SU-DHL-6 (cell line): Measurements from ENCODE around the gene ODAPH.

Experiments used
- H2AFZ ChIP-seq: fragments of 200-600 bp; sonication (generic); 2 replicates; pipeline ENCODE4 v1.6.1; 2014; ENCODE audit warnings: low read depth, mild to moderate bottlenecking, moderate library complexity, mixed read lengths, antibody characterized with exemption, low read length; ENCODE audit not compliant: severe bottlenecking
- H3F3A ChIP-seq: fragments of 200-600 bp; shearing (Covaris generic); 2 replicates; pipeline ENCODE4 v1.6.0; 2016; ENCODE audit warnings: antibody characterized with exemption, mild to moderate bottlenecking; ENCODE audit not compliant: insufficient read depth
- H3K27ac ChIP-seq: fragments of 200-600 bp; sonication (generic); 2 replicates; pipeline ENCODE4 v1.5.1; 2016; ENCODE audit warnings: low read depth, mild to moderate bottlenecking, low read length, moderate library complexity, mixed read lengths
- H3K27me3 ChIP-seq: fragments of 200-600 bp; sonication (generic), shearing (Covaris generic); 2 replicates; pipeline ENCODE4 v1.6.0; 2014; ENCODE audit warnings: mild to moderate bottlenecking, low read length
- H3K36me3 ChIP-seq: fragments of 200-600 bp; sonication (generic); 2 replicates; pipeline ENCODE4 v1.6.1; 2014; ENCODE audit warnings: mild to moderate bottlenecking, low read length, mixed read lengths
- H3K4me2 ChIP-seq: fragments of 300-600, 200-600 bp; shearing (Covaris generic), sonication (generic); 2 replicates; pipeline ENCODE4 v1.6.0; 2014; ENCODE audit warnings: low read length, low read depth, mild to moderate bottlenecking; ENCODE audit not compliant: poor library complexity, severe bottlenecking
- H3K4me3 ChIP-seq: fragments of 200-600 bp; sonication (generic); 2 replicates; pipeline ENCODE4 v1.5.1; 2014; ENCODE audit warnings: antibody characterized with exemption, low read length, mild to moderate bottlenecking, mixed read lengths; ENCODE audit not compliant: insufficient read depth, poor library complexity, severe bottlenecking
- H3K79me2 ChIP-seq: fragments of 200-600 bp; sonication (generic); 2 replicates; pipeline ENCODE4 v1.6.1; 2014; ENCODE audit warnings: mild to moderate bottlenecking, low read length, moderate library complexity; ENCODE audit not compliant: insufficient read depth
- H3K9ac ChIP-seq: fragments of 200-600 bp; sonication (generic); 2 replicates; pipeline ENCODE4 v1.7.0; 2014; ENCODE audit warnings: mild to moderate bottlenecking, low read length
- H3K9me2 ChIP-seq: fragments of 200-600 bp; sonication (generic); replicated peaks from 2 replicates; pipeline ENCODE4 v1.6.1; 2014; ENCODE audit warnings: low read length; ENCODE audit not compliant: insufficient read depth
- H3K9me3 ChIP-seq: fragments of 200-600 bp; sonication (generic); 2 replicates; pipeline ENCODE4 v1.6.1; 2014; ENCODE audit warnings: low read length, mixed read lengths; ENCODE audit not compliant: insufficient read depth
- H4K20me1 ChIP-seq: fragments of 200-600 bp; sonication (generic); 2 replicates; pipeline ENCODE4 v1.6.1; 2014; ENCODE audit warnings: low read depth, mild to moderate bottlenecking, antibody characterized with exemption, low read length, moderate library complexity, mixed read lengths
- EZH2phosphoT487 ChIP-seq: fragments of 200-600 bp; sonication (generic), shearing (Covaris generic); conservative IDR thresholded peaks from 2 replicates; pipeline ENCODE4 v1.6.1; 2018; ENCODE audit warnings: mild to moderate bottlenecking, antibody characterized with exemption, low read length, moderate library complexity, mixed read lengths
- TF ChIP-seq, protein P1 (sequence below): fragments of 200-600 bp; sonication (generic); IDR thresholded peaks from one replicate; pipeline ENCODE4 v1.5.1; 2017; ENCODE audit warnings: antibody characterized with exemption, mild to moderate bottlenecking, low read length, moderate library complexity; ENCODE audit not compliant: insufficient read depth, poor library complexity, severe bottlenecking

The ODAPH gene

DNA sequence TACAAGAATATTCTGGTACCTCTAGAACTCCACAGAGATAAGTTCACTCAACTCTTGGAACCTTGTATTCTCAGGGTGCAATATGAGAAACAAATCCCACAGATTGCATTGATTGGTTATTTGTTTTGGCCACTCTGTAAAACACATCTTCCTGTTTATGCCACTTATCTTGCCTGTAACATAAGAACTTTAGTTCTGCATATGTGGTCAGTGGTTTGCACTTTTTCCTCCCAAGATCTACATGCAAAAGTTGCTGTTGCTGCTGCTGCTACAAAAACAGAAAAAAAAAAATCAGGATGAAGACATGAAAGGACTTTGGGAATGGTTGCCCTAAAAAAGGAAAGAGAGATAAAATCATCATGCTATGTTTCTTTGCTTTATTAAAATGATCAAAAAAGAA lies 9.6 kb downstream of the ODAPH start:
- Histone ChIP-seq H3K27ac (no peak overlapping the region), H3K9me2 (no peaks in the 10 kb centered on the region), H3F3A (no peaks in the 10 kb centered on the region), H3K36me3 (no peaks in the 10 kb centered on the region), H3K79me2 (no peaks in the 10 kb centered on the region), H3K4me2 (no peak overlapping the region), H4K20me1 (no peaks in the 10 kb centered on the region), H3K9ac (no peak overlapping the region), H3K4me3 (no peak overlapping the region), H2AFZ (no peak overlapping the region), H3K27me3 (no peaks in the 10 kb centered on the region), H3K9me3 (no peaks in the 10 kb centered on the region)
- TF ChIP-seq, protein P1, sequence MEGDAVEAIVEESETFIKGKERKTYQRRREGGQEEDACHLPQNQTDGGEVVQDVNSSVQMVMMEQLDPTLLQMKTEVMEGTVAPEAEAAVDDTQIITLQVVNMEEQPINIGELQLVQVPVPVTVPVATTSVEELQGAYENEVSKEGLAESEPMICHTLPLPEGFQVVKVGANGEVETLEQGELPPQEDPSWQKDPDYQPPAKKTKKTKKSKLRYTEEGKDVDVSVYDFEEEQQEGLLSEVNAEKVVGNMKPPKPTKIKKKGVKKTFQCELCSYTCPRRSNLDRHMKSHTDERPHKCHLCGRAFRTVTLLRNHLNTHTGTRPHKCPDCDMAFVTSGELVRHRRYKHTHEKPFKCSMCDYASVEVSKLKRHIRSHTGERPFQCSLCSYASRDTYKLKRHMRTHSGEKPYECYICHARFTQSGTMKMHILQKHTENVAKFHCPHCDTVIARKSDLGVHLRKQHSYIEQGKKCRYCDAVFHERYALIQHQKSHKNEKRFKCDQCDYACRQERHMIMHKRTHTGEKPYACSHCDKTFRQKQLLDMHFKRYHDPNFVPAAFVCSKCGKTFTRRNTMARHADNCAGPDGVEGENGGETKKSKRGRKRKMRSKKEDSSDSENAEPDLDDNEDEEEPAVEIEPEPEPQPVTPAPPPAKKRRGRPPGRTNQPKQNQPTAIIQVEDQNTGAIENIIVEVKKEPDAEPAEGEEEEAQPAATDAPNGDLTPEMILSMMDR, result no peak
- TF ChIP-seq EZH2phosphoT487, result no peak

DNA sequence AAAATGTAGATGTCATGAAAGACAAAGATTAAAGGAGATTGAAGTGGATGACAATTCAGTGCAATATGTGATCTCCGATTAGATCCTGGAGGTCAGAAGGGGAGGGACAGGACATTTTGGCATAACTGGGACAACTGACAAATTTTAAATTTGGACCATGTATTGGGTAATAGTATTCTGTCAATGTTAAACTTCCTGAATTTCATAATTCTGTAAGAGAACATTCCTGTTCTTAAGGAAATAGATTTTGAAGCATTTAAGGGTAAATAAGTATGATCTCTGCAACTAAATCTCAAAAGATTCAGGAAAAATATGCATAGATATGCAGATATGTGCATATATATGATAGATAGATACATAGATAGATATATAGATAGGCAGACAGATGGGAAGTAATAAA lies 11.0 kb downstream of the ODAPH start:
- no peaks in the 10 kb centered on the region for H3K27me3 ChIP-seq
- no peak overlapping the region for H3K4me3 ChIP-seq
- H3K9me3 ChIP-seq, result no peaks in the 10 kb centered on the region
- H3K79me2 ChIP-seq, result no peaks in the 10 kb centered on the region
- H3K36me3 ChIP-seq, result no peaks in the 10 kb centered on the region
- TF ChIP-seq EZH2phosphoT487, result no peak
- TF ChIP-seq, protein P1, result no peak
- H3K9me2 ChIP-seq, result no peaks in the 10 kb centered on the region
- no peak overlapping the region for H3K4me2 ChIP-seq
- H3K27ac ChIP-seq, result no peak overlapping the region
- H3F3A ChIP-seq, result no peaks in the 10 kb centered on the region
- H2AFZ ChIP-seq, result no peak overlapping the region
- H4K20me1 ChIP-seq, result no peaks in the 10 kb centered on the region
- no peak overlapping the region for H3K9ac ChIP-seq

DNA sequence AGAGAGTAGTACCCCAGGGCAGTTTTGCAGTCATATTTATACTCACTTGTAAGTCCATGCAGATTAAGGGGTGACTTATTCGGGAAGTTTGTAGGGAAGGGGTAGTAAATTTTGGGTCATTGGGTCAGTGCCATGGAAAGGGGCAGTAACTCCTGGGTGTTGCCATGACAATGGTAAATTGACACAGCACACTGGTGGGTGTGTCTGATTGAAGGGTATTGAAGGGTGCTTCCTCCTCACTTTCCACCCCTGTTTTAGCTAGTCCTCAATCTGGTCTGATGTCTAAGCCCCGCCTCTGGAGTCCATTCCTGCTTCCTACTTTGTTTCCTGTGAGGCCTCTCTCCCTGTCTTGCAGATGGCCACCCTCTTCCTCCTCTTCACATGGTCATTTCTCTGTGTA lies 11.9 kb downstream of the ODAPH start:
- TF ChIP-seq, protein P1, result no peak
- TF ChIP-seq EZH2phosphoT487, result no peak
- H4K20me1 ChIP-seq, result no peaks in the 10 kb centered on the region
- no peaks in the 10 kb centered on the region for H3K36me3 ChIP-seq
- no peak overlapping the region for H2AFZ ChIP-seq
- no peaks in the 10 kb centered on the region for H3K9me3 ChIP-seq
- H3K4me3 ChIP-seq, result no peak overlapping the region
- H3K9ac ChIP-seq, result no peak overlapping the region
- H3K4me2 ChIP-seq, result no peak overlapping the region
- H3F3A ChIP-seq, result no peaks in the 10 kb centered on the region
- H3K9me2 ChIP-seq, result no peaks in the 10 kb centered on the region
- no peaks in the 10 kb centered on the region for H3K27me3 ChIP-seq
- no peak overlapping the region for H3K27ac ChIP-seq
- H3K79me2 ChIP-seq, result no peaks in the 10 kb centered on the region

DNA sequence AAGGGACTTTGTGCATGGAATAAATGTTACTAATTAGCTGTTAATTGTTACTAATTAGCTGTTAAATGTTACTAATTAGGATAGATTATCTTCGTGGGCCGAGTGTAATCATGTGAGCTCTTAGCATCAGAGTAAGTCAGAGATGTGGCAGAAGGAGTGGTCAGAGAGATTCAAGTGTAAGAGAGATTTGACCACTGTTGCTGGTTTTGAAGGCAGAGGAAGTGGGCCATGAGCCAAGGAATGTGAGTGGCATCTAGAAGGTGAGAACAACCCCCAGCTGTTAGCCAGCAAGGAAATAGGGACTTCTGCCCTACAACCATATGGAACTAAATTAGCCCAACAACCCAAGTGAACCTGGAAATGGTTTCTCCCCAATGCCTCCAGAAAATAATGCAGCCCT lies 28.2 kb downstream of the ODAPH start:
- Histone ChIP-seq H3K9me3 (no peaks in the 10 kb centered on the region), H2AFZ (no peak overlapping the region), H3K4me3 (no peak overlapping the region), H3K27me3 (no peaks in the 10 kb centered on the region), H3K79me2 (no peaks in the 10 kb centered on the region), H3K9ac (no peak overlapping the region), H3K36me3 (no peaks in the 10 kb centered on the region), H3K27ac (no peak overlapping the region), H3K9me2 (no peaks in the 10 kb centered on the region), H3F3A (no peaks in the 10 kb centered on the region), H3K4me2 (no peak overlapping the region), H4K20me1 (no peaks in the 10 kb centered on the region)
- TF ChIP-seq, protein P1, result no peak
